GM18868 (cell line): ENCODE data around the gene MYOF.
"Not testable (repeated sequence)": the region's sequence is repeated elsewhere in the genome, so short reads cannot be mapped to it uniquely, and the experiment has no call there.

ENCODE experiments used
- ATAC-seq: cut with Tn5 transposase; IDR thresholded peaks from one replicate; pipeline ENCODE4 v1.9.1; 2021; ENCODE audit warnings: mild to moderate bottlenecking, moderate library complexity; ENCODE audit not compliant: unreplicated experiment

MYOF gene

GRCh38 chr10:93458821-93459257, 23.3 kb downstream of the MYOF start:
- ATAC-seq: no peak

GRCh38 chr10:93457511-93457910, 24.6 kb downstream of the MYOF start:
- no peak for ATAC-seq

- ATAC-seq: no peak
These were observed 25.7 kb downstream of the MYOF start for GRCh38 chr10:93456480-93456879.

GRCh38 chr10:93454736-93455135, 27.4 kb downstream of the MYOF start:
- ATAC-seq: no peak

GRCh38 chr10:93454146-93454545, 28.0 kb downstream of the MYOF start:
- no peak for ATAC-seq

- ATAC-seq: no peak
These were observed 30.0 kb downstream of the MYOF start for GRCh38 chr10:93452143-93452542.

GRCh38 chr10:93451244-93451947, 30.7 kb downstream of the MYOF start:
- ATAC-seq: no peak

GRCh38 chr10:93447970-93448369, 34.2 kb downstream of the MYOF start:
- no peak for ATAC-seq

GRCh38 chr10:93447019-93447418, 35.1 kb downstream of the MYOF start:
- no peak for ATAC-seq

GRCh38 chr10:93445978-93446720, 36.0 kb downstream of the MYOF start:
- no peak for ATAC-seq

GRCh38 chr10:93445097-93445960, 36.8 kb downstream of the MYOF start:
- no peak for ATAC-seq

- no peak for ATAC-seq
These were observed 38.7 kb downstream of the MYOF start for GRCh38 chr10:93443481-93443880.

GRCh38 chr10:93442721-93443120, 39.4 kb downstream of the MYOF start:
- ATAC-seq: not testable (repeated sequence)

- ATAC-seq: no peak
These were observed 41.5 kb downstream of the MYOF start for GRCh38 chr10:93440591-93441091.

- no peak for ATAC-seq
These were observed 43.4 kb downstream of the MYOF start for GRCh38 chr10:93438613-93439253.

- no peak for ATAC-seq
These were observed 44.1 kb downstream of the MYOF start for GRCh38 chr10:93437946-93438612.

- no peak for ATAC-seq
These were observed 44.8 kb downstream of the MYOF start for GRCh38 chr10:93437086-93437945.

- no peak for ATAC-seq
These were observed 45.5 kb downstream of the MYOF start for GRCh38 chr10:93436591-93437085.
